Measurements from ENCODE around the gene PYGO2.

PYGO2 gene

GRCh38 chr1:154994269-154994587, 32.6 kb upstream of the PYGO2 start:
- DNase-seq (ENCODE audit: insufficient read length, low spot score), result no peak
- no peak for FAIRE-seq
- no peak for TF ChIP-seq CTCF (IDR thresholded peaks at IDR 0.05; ENCODE audit: insufficient read depth, missing control alignments)

GRCh38 chr1:154993572-154994268, 32.1 kb upstream of the PYGO2 start, which contains the start of gene LENEP:
Gene LENEP, plus strand, starts transcription at chr1:154993586. Its CDS starts 22 bp downstream, at chr1:154993608.
- TF ChIP-seq CTCF (IDR thresholded peaks at IDR 0.05; ENCODE audit: insufficient read depth, missing control alignments), result no peak
- no peak for FAIRE-seq

GRCh38 chr1:154992721-154993571, 31.4 kb upstream of the PYGO2 start:
- TF ChIP-seq CTCF (IDR thresholded peaks at IDR 0.05; ENCODE audit: insufficient read depth, missing control alignments), result peak; percentile 34
- no peak for DNase-seq (ENCODE audit: insufficient read length, low spot score)
- FAIRE-seq, result no peak

More at GRCh38 chr1:154993572-154994268, 32.1 kb upstream of the PYGO2 start, which contains the start of gene LENEP:
- no peak for DNase-seq (ENCODE audit: insufficient read length, low spot score)

GRCh38 chr1:154990276-154990675, 28.7 kb upstream of the PYGO2 start:
- TF ChIP-seq CTCF (IDR thresholded peaks at IDR 0.05; ENCODE audit: insufficient read depth, missing control alignments), result no peak
- FAIRE-seq (no peak), DNase-seq (ENCODE audit: insufficient read length, low spot score) (no peak)

- TF ChIP-seq CTCF (IDR thresholded peaks at IDR 0.05; ENCODE audit: insufficient read depth, missing control alignments), result no peak
- no peak for DNase-seq (ENCODE audit: insufficient read length, low spot score)
- no peak for FAIRE-seq
Measured at GRCh38 chr1:154989195-154989860, 27.7 kb upstream of the PYGO2 start.

- DNase-seq (ENCODE audit: insufficient read length, low spot score) (no peak), FAIRE-seq (no peak)
- peak; percentile 10 for TF ChIP-seq CTCF (IDR thresholded peaks at IDR 0.05; ENCODE audit: insufficient read depth, missing control alignments)
Measured at GRCh38 chr1:154988058-154988954, 26.7 kb upstream of the PYGO2 start.
